ENCODE data around the gene HIKESHI. TPM values are rescaled to one million over a fixed set of nuclear protein-coding genes. Genes with fewer than 3 reads are reported as not detected.

The HIKESHI gene
- total RNA-seq, 1 experiment from 2014 or later: 13.1 TPM

DNA sequence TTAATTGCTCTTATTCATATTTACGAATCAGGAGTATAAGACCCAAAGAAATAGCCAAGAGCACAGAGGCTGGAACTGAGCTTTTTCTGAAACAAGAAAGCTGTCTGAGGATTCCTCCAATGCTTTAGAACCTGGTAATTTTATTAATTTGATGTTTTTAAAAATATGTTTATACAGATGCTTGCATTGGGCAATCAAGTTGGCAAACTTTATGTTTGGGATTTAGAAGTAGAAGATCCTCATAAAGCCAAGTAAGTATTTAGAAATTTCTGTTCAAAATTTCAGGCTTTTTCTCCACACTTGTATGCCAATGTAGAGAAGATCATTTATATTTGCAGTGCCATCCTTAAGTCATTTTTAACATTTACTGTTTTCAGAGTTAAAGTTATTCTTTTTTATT, 24.3 kb upstream of the HIKESHI start:
- H3K36me3 ChIP-seq (ENCODE audit: low read depth, low read length): peaks cover 32% of the 10 kb centered on the region
- ChIA-PET CTCF (no interaction called here), POLR2A (ENCODE audit: unreplicated experiment) (no interaction called here)
- H3K4me3 ChIP-seq (ENCODE audit: low read length): no peak overlapping the region
- no peaks in the 10 kb centered on the region for H4K20me1 ChIP-seq (ENCODE audit: low read length)
- H2AFZ ChIP-seq (ENCODE audit: low read length): no peak overlapping the region
- DNase-seq (no peak), ATAC-seq (no peak)
- H3K4me2 ChIP-seq (ENCODE audit: low read length): no peak overlapping the region
- H3K27me3 ChIP-seq (ENCODE audit: low read length): no peaks in the 10 kb centered on the region
- H3K27ac ChIP-seq (ENCODE audit: low read length): no peak overlapping the region
- peaks cover 18% of the 10 kb centered on the region for H3K79me2 ChIP-seq (ENCODE audit: low read length)
- TF ChIP-seq EZH2 (IDR thresholded peaks at IDR 0.05; ENCODE audit: low read length, unreplicated experiment): no peak
- H3F3A ChIP-seq (ENCODE audit: low read length, unreplicated experiment): no peaks in the 10 kb centered on the region
- intact Hi-C loops (cut with micrococcal nuclease): no loop called here
- no peaks in the 10 kb centered on the region for H3K4me1 ChIP-seq (ENCODE audit: insufficient read depth, low read length)
- no TSS peak for BruUV-seq (replicated peaks)
- no peaks in the 10 kb centered on the region for H3K9me3 ChIP-seq (ENCODE audit: low read length)
- no peak overlapping the region for H3K9ac ChIP-seq (ENCODE audit: low read length)
- H3K9me2 ChIP-seq (replicated peaks; ENCODE audit: low read length): no peaks in the 10 kb centered on the region

DNA sequence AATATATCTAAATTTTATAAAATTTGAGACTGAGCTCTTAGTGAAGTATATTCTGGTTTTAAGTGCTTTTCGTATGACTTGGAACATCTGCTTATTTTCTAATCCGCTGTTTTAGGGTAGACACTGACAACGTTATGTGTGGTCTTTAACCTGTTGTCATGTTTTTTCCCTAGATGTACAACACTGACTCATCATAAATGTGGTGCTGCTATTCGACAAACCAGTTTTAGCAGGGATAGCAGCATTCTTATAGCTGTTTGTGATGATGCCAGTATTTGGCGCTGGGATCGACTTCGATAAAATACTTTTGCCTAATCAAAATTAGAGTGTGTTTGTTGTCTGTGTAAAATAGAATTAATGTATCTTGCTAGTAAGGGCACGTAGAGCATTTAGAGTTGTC, 23.8 kb upstream of the HIKESHI start:
- Histone ChIP-seq H3K36me3 (ENCODE audit: low read depth, low read length) (peaks cover 30% of the 10 kb centered on the region), H3K4me1 (ENCODE audit: insufficient read depth, low read length) (no peaks in the 10 kb centered on the region), H3K9me2 (replicated peaks; ENCODE audit: low read length) (no peaks in the 10 kb centered on the region), H2AFZ (ENCODE audit: low read length) (no peak overlapping the region), H3K27me3 (ENCODE audit: low read length) (no peaks in the 10 kb centered on the region), H3K4me2 (ENCODE audit: low read length) (no peak overlapping the region), H4K20me1 (ENCODE audit: low read length) (no peaks in the 10 kb centered on the region), H3K79me2 (ENCODE audit: low read length) (peaks cover 15% of the 10 kb centered on the region), H3K27ac (ENCODE audit: low read length) (no peak overlapping the region), H3K9me3 (ENCODE audit: low read length) (no peaks in the 10 kb centered on the region), H3K9ac (ENCODE audit: low read length) (no peak overlapping the region), H3K4me3 (ENCODE audit: low read length) (no peak overlapping the region), H3F3A (ENCODE audit: low read length, unreplicated experiment) (no peaks in the 10 kb centered on the region)
- no TSS peak for BruUV-seq (replicated peaks)
- POLR2A ChIA-PET (ENCODE audit: unreplicated experiment): no interaction called here
- ATAC-seq (no peak), DNase-seq (no peak)
- CTCF ChIA-PET: no interaction called here
- TF ChIP-seq EZH2phosphoT487 (IDR thresholded peaks at IDR 0.05; ENCODE audit: borderline replicate concordance, low read length): no peak
- no peak for TF ChIP-seq EZH2 (IDR thresholded peaks at IDR 0.05; ENCODE audit: low read length, unreplicated experiment)
- TF ChIP-seq, protein P1, sequence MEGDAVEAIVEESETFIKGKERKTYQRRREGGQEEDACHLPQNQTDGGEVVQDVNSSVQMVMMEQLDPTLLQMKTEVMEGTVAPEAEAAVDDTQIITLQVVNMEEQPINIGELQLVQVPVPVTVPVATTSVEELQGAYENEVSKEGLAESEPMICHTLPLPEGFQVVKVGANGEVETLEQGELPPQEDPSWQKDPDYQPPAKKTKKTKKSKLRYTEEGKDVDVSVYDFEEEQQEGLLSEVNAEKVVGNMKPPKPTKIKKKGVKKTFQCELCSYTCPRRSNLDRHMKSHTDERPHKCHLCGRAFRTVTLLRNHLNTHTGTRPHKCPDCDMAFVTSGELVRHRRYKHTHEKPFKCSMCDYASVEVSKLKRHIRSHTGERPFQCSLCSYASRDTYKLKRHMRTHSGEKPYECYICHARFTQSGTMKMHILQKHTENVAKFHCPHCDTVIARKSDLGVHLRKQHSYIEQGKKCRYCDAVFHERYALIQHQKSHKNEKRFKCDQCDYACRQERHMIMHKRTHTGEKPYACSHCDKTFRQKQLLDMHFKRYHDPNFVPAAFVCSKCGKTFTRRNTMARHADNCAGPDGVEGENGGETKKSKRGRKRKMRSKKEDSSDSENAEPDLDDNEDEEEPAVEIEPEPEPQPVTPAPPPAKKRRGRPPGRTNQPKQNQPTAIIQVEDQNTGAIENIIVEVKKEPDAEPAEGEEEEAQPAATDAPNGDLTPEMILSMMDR (conservative IDR thresholded peaks at IDR 0.05; ENCODE audit: low read depth, low read length): no peak
- intact Hi-C loops (cut with micrococcal nuclease): no loop called here

DNA sequence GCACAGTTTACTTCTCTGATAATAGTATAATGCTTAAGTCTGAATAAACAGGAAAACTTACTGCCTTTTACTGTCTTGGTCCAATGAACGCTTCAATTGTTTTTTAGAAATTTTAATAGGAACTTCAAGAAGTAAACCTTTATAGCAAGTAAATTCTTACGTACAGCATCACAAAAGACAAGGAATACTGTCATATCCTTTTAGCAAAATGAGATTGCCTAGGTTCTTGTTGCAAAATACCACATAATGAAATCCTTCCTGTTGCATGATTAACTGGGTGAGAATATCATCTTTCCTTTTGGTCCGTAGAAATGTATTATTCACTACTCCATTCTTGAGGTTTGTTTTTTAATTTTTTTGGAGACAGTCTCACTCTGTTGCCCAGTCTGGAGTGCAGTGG, 22.3 kb upstream of the HIKESHI start:
- ATAC-seq (no peak), DNase-seq (no peak)
- ChIA-PET POLR2A (ENCODE audit: unreplicated experiment) (no interaction called here), CTCF (no interaction called here)
- H2AFZ ChIP-seq (ENCODE audit: low read length): no peak overlapping the region
- no peaks in the 10 kb centered on the region for H3K9me2 ChIP-seq (replicated peaks; ENCODE audit: low read length)
- no peak for TF ChIP-seq EZH2 (IDR thresholded peaks at IDR 0.05; ENCODE audit: low read length, unreplicated experiment)
- TF ChIP-seq EZH2phosphoT487 (IDR thresholded peaks at IDR 0.05; ENCODE audit: borderline replicate concordance, low read length): no peak
- TF ChIP-seq, protein P1 (conservative IDR thresholded peaks at IDR 0.05; ENCODE audit: low read depth, low read length): no peak
- no peak overlapping the region for H3K27ac ChIP-seq (ENCODE audit: low read length)
- H3K4me3 ChIP-seq (ENCODE audit: low read length): no peak overlapping the region
- no peak overlapping the region for H3K9ac ChIP-seq (ENCODE audit: low read length)
- peaks cover 8% of the 10 kb centered on the region; the same call in 1 of the 2 replicates for H3K79me2 ChIP-seq (ENCODE audit: low read length)
- peaks cover 29% of the 10 kb centered on the region for H3K36me3 ChIP-seq (ENCODE audit: low read depth, low read length)
- no peaks in the 10 kb centered on the region for H3F3A ChIP-seq (ENCODE audit: low read length, unreplicated experiment)
- H3K4me2 ChIP-seq (ENCODE audit: low read length): no peak overlapping the region
- no peaks in the 10 kb centered on the region for H3K4me1 ChIP-seq (ENCODE audit: insufficient read depth, low read length)
- H3K9me3 ChIP-seq (ENCODE audit: low read length): no peaks in the 10 kb centered on the region
- intact Hi-C loops (cut with micrococcal nuclease): no loop called here
- BruUV-seq (replicated peaks): no TSS peak
- no peaks in the 10 kb centered on the region for H3K27me3 ChIP-seq (ENCODE audit: low read length)
- H4K20me1 ChIP-seq (ENCODE audit: low read length): no peaks in the 10 kb centered on the region
